Measurements from ENCODE around the gene CDC42SE2.
"Not testable (repeated sequence)": the region's sequence is repeated elsewhere in the genome, so short reads cannot be mapped to it uniquely, and the experiment has no call there.

The CDC42SE2 gene

DNA sequence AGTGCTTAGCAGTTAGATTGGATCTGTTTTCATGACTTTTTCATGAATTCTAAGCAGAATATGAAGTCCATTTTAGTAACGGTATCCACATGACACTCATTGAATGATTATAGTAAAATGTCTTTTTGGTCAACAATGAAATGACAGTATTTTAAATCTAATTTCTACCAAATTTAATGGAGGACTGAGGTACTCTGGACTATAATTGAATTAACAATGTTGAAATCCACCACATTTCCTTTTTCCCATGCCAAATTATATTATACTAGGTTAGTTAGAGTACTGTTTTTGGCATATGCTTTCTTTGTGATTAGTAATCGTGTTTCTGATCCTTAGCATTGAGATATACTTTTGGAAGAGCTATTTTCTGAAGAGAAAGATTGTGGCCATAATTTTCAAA lies 40.6 kb downstream of the CDC42SE2 start:
- Histone ChIP-seq H3K9me3 (ENCODE audit: control insufficient read depth in 5 of 5, low read length in 5 of 5) (no peaks in the 10 kb centered on the region), H3K36me3 (ENCODE audit: control insufficient read depth in 5 of 5, insufficient read depth in 5 of 5, low read length in 5 of 5) (no peaks in the 10 kb centered on the region), H3K4me1 (ENCODE audit: control insufficient read depth in 5 of 5, insufficient read depth in 5 of 5, low read length in 5 of 5) (no peaks in the 10 kb centered on the region), H3K9ac (ENCODE audit: low read length in 5 of 5) (no peak overlapping the region), H3K4me3 (ENCODE audit: low read depth in 1 of 5, low read length in 5 of 5) (no peak overlapping the region), H3K27ac (ENCODE audit: low read depth, low read length) (no peak overlapping the region), H3K27me3 (ENCODE audit: control insufficient read depth in 5 of 5, insufficient read depth in 4 of 5, low read length in 5 of 5) (no peaks in the 10 kb centered on the region)

GRCh38 chr5:131305138-131305689 lies 41.4 kb downstream of the CDC42SE2 start:
- H3K9me3 ChIP-seq (ENCODE audit: control insufficient read depth in 5 of 5, low read length in 5 of 5): no peaks in the 10 kb centered on the region
- H3K36me3 ChIP-seq (ENCODE audit: control insufficient read depth in 5 of 5, insufficient read depth in 5 of 5, low read length in 5 of 5): no peaks in the 10 kb centered on the region
- no peaks in the 10 kb centered on the region for H3K4me1 ChIP-seq (ENCODE audit: control insufficient read depth in 5 of 5, insufficient read depth in 5 of 5, low read length in 5 of 5)
- H3K27me3 ChIP-seq (ENCODE audit: control insufficient read depth in 5 of 5, insufficient read depth in 4 of 5, low read length in 5 of 5): no peaks in the 10 kb centered on the region
- H3K9ac ChIP-seq (ENCODE audit: low read length in 5 of 5): no peak overlapping the region
- no peak overlapping the region for H3K4me3 ChIP-seq (ENCODE audit: low read depth in 1 of 5, low read length in 5 of 5)
- no peak overlapping the region for H3K27ac ChIP-seq (ENCODE audit: low read depth, low read length)

GRCh38 chr5:131305906-131306305 lies 42.1 kb downstream of the CDC42SE2 start:
- Histone ChIP-seq H3K9me3 (ENCODE audit: control insufficient read depth in 5 of 5, low read length in 5 of 5) (no peaks in the 10 kb centered on the region), H3K4me3 (ENCODE audit: low read depth in 1 of 5, low read length in 5 of 5) (no peak overlapping the region), H3K27ac (ENCODE audit: low read depth, low read length) (no peak overlapping the region), H3K27me3 (ENCODE audit: control insufficient read depth in 5 of 5, insufficient read depth in 4 of 5, low read length in 5 of 5) (no peaks in the 10 kb centered on the region), H3K36me3 (ENCODE audit: control insufficient read depth in 5 of 5, insufficient read depth in 5 of 5, low read length in 5 of 5) (no peaks in the 10 kb centered on the region), H3K9ac (ENCODE audit: low read length in 5 of 5) (no peak overlapping the region), H3K4me1 (ENCODE audit: control insufficient read depth in 5 of 5, insufficient read depth in 5 of 5, low read length in 5 of 5) (no peaks in the 10 kb centered on the region)

- not testable (repeated sequence) for H3K27ac ChIP-seq (ENCODE audit: low read depth, low read length); H3K9ac ChIP-seq (ENCODE audit: low read length in 5 of 5); H3K4me3 ChIP-seq (ENCODE audit: low read depth in 1 of 5, low read length in 5 of 5); H3K27me3 ChIP-seq (ENCODE audit: control insufficient read depth in 5 of 5, insufficient read depth in 4 of 5, low read length in 5 of 5); H3K9me3 ChIP-seq (ENCODE audit: control insufficient read depth in 5 of 5, low read length in 5 of 5); H3K36me3 ChIP-seq (ENCODE audit: control insufficient read depth in 5 of 5, insufficient read depth in 5 of 5, low read length in 5 of 5)
- peaks cover 0 to 17% (median 8%) of the 10 kb centered on the region in 5 donors for H3K4me1 ChIP-seq (ENCODE audit: control insufficient read depth in 5 of 5, insufficient read depth in 5 of 5, low read length in 5 of 5)
These were observed 48.5 kb downstream of the CDC42SE2 start for GRCh38 chr5:131312235-131312772.

DNA sequence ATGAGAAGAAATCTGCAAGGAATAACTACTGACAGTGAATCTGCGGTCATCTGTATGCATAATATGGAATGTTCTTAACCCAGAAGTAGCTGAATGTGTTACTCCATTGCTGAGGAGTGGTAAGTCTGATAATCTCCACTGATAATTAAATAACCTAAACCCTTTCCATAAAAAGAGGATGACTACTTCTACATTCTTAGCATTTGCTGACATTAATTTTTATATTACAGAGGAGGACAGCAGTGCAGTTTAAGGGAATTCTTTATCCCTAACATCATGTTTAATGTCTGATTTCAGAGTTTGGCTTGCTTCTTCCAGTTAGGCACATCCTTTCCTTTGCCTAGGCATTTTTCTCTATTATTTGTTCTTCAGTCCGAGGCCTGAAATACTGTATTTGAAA lies 52.2 kb downstream of the CDC42SE2 start:
- Histone ChIP-seq H3K36me3 (ENCODE audit: control insufficient read depth in 5 of 5, insufficient read depth in 5 of 5, low read length in 5 of 5) (peaks cover 0 to 4% (median 0%) of the 10 kb centered on the region in 5 donors), H3K9me3 (ENCODE audit: control insufficient read depth in 5 of 5, low read length in 5 of 5) (no peaks in the 10 kb centered on the region), H3K4me3 (ENCODE audit: low read depth in 1 of 5, low read length in 5 of 5) (no peak overlapping the region), H3K4me1 (ENCODE audit: control insufficient read depth in 5 of 5, insufficient read depth in 5 of 5, low read length in 5 of 5) (peaks cover 0 to 17% (median 8%) of the 10 kb centered on the region in 5 donors), H3K27me3 (ENCODE audit: control insufficient read depth in 5 of 5, insufficient read depth in 4 of 5, low read length in 5 of 5) (no peaks in the 10 kb centered on the region), H3K27ac (ENCODE audit: low read depth, low read length) (no peak overlapping the region), H3K9ac (ENCODE audit: low read length in 5 of 5) (no peak overlapping the region)

DNA sequence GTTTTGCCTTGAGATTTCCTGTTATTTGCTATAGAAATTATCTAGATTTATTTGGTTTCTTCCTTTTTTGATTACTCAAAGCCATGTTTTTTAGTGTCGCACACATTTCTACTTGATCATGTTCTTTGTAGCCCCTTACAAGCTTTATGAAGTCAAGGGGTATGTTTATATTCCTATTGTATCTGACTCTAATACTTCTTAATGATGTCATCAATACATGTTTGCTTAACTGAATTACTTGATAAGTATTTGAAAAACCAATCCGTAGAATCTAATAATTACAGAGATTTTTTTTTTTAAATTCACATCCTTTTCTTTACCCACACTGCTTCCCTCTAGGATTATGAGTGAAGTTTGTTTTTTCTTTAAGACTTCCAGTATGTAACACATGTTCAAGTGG lies 53.0 kb downstream of the CDC42SE2 start:
- no peak overlapping the region for H3K27ac ChIP-seq (ENCODE audit: low read depth, low read length)
- H3K4me1 ChIP-seq (ENCODE audit: control insufficient read depth in 5 of 5, insufficient read depth in 5 of 5, low read length in 5 of 5): peaks cover 0 to 17% (median 8%) of the 10 kb centered on the region in 5 donors
- peaks cover 0 to 4% (median 0%) of the 10 kb centered on the region in 5 donors for H3K36me3 ChIP-seq (ENCODE audit: control insufficient read depth in 5 of 5, insufficient read depth in 5 of 5, low read length in 5 of 5)
- peaks cover 0 to 2% (median 0%) of the 10 kb centered on the region in 5 donors for H3K9me3 ChIP-seq (ENCODE audit: control insufficient read depth in 5 of 5, low read length in 5 of 5)
- no peaks in the 10 kb centered on the region for H3K27me3 ChIP-seq (ENCODE audit: control insufficient read depth in 5 of 5, insufficient read depth in 4 of 5, low read length in 5 of 5)
- no peak overlapping the region for H3K4me3 ChIP-seq (ENCODE audit: low read depth in 1 of 5, low read length in 5 of 5)
- H3K9ac ChIP-seq (ENCODE audit: low read length in 5 of 5): no peak overlapping the region

- H3K27ac ChIP-seq (ENCODE audit: low read depth, low read length): no peak overlapping the region
- peaks cover 0 to 4% (median 0%) of the 10 kb centered on the region in 5 donors for H3K36me3 ChIP-seq (ENCODE audit: control insufficient read depth in 5 of 5, insufficient read depth in 5 of 5, low read length in 5 of 5)
- H3K27me3 ChIP-seq (ENCODE audit: control insufficient read depth in 5 of 5, insufficient read depth in 4 of 5, low read length in 5 of 5): no peaks in the 10 kb centered on the region
- no peak overlapping the region for H3K9ac ChIP-seq (ENCODE audit: low read length in 5 of 5)
- H3K9me3 ChIP-seq (ENCODE audit: control insufficient read depth in 5 of 5, low read length in 5 of 5): peaks cover 0 to 2% (median 0%) of the 10 kb centered on the region in 5 donors
- peaks cover 0 to 17% (median 8%) of the 10 kb centered on the region in 5 donors for H3K4me1 ChIP-seq (ENCODE audit: control insufficient read depth in 5 of 5, insufficient read depth in 5 of 5, low read length in 5 of 5)
- H3K4me3 ChIP-seq (ENCODE audit: low read depth in 1 of 5, low read length in 5 of 5): no peak overlapping the region
These were observed 54.6 kb downstream of the CDC42SE2 start for GRCh38 chr5:131318455-131318854.

DNA sequence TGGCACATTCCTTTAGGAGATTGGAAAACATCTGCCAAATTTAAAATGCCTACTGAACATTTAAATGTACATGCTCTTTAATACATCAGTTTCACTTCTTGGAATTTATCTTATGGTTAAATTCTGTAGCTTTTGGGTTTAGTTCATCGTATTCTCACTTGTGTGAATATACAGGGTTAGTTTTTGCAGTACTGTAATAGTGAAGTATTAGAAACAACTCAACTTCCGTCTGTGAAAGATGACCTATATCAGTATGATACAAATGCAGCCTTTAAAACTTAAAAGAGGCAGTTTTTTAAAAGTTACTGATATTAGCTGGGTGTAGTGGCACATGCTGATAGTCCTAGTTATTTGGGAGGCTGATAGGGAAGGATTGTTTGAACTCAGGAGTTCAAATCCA lies 57.2 kb downstream of the CDC42SE2 start:
- no peak overlapping the region for H3K9ac ChIP-seq (ENCODE audit: low read length in 5 of 5)
- peaks cover 0 to 4% (median 0%) of the 10 kb centered on the region in 5 donors for H3K36me3 ChIP-seq (ENCODE audit: control insufficient read depth in 5 of 5, insufficient read depth in 5 of 5, low read length in 5 of 5)
- H3K4me3 ChIP-seq (ENCODE audit: low read depth in 1 of 5, low read length in 5 of 5): no peak overlapping the region
- H3K27me3 ChIP-seq (ENCODE audit: control insufficient read depth in 5 of 5, insufficient read depth in 4 of 5, low read length in 5 of 5): no peaks in the 10 kb centered on the region
- H3K4me1 ChIP-seq (ENCODE audit: control insufficient read depth in 5 of 5, insufficient read depth in 5 of 5, low read length in 5 of 5): peaks cover 0 to 9% (median 7%) of the 10 kb centered on the region in 5 donors
- H3K9me3 ChIP-seq (ENCODE audit: control insufficient read depth in 5 of 5, low read length in 5 of 5): peaks cover 0 to 2% (median 0%) of the 10 kb centered on the region in 5 donors
- H3K27ac ChIP-seq (ENCODE audit: low read depth, low read length): no peak overlapping the region

GRCh38 chr5:131322926-131323325 lies 59.1 kb downstream of the CDC42SE2 start:
- Histone ChIP-seq H3K9me3 (ENCODE audit: control insufficient read depth in 5 of 5, low read length in 5 of 5) (peaks cover 0 to 2% (median 0%) of the 10 kb centered on the region in 5 donors), H3K4me1 (ENCODE audit: control insufficient read depth in 5 of 5, insufficient read depth in 5 of 5, low read length in 5 of 5) (peaks cover 0 to 9% (median 7%) of the 10 kb centered on the region in 5 donors), H3K36me3 (ENCODE audit: control insufficient read depth in 5 of 5, insufficient read depth in 5 of 5, low read length in 5 of 5) (peaks cover 0 to 4% (median 0%) of the 10 kb centered on the region in 5 donors), H3K27me3 (ENCODE audit: control insufficient read depth in 5 of 5, insufficient read depth in 4 of 5, low read length in 5 of 5) (no peaks in the 10 kb centered on the region), H3K27ac (ENCODE audit: low read depth, low read length) (no peak overlapping the region), H3K9ac (ENCODE audit: low read length in 5 of 5) (no peak overlapping the region), H3K4me3 (ENCODE audit: low read depth in 1 of 5, low read length in 5 of 5) (no peak overlapping the region)

- peaks cover 0 to 2% (median 0%) of the 10 kb centered on the region in 5 donors for H3K36me3 ChIP-seq (ENCODE audit: control insufficient read depth in 5 of 5, insufficient read depth in 5 of 5, low read length in 5 of 5)
- no peaks in the 10 kb centered on the region for H3K27me3 ChIP-seq (ENCODE audit: control insufficient read depth in 5 of 5, insufficient read depth in 4 of 5, low read length in 5 of 5)
- H3K4me3 ChIP-seq (ENCODE audit: low read depth in 1 of 5, low read length in 5 of 5): no peak overlapping the region
- peaks cover 0 to 2% (median 0%) of the 10 kb centered on the region in 5 donors for H3K9me3 ChIP-seq (ENCODE audit: control insufficient read depth in 5 of 5, low read length in 5 of 5)
- peaks cover 0 to 9% (median 7%) of the 10 kb centered on the region in 5 donors for H3K4me1 ChIP-seq (ENCODE audit: control insufficient read depth in 5 of 5, insufficient read depth in 5 of 5, low read length in 5 of 5)
- H3K27ac ChIP-seq (ENCODE audit: low read depth, low read length): no peak overlapping the region
- no peak overlapping the region for H3K9ac ChIP-seq (ENCODE audit: low read length in 5 of 5)
These were observed 59.5 kb downstream of the CDC42SE2 start for GRCh38 chr5:131323378-131323777.

All from subcutaneous abdominal adipose tissue (tissue), 5 donors.